ENCODE results near the gene HMCN2.
A peak's percentile ranks its signal among the peaks of the same experiment; 100 is the strongest.

The HMCN2 gene

DNA sequence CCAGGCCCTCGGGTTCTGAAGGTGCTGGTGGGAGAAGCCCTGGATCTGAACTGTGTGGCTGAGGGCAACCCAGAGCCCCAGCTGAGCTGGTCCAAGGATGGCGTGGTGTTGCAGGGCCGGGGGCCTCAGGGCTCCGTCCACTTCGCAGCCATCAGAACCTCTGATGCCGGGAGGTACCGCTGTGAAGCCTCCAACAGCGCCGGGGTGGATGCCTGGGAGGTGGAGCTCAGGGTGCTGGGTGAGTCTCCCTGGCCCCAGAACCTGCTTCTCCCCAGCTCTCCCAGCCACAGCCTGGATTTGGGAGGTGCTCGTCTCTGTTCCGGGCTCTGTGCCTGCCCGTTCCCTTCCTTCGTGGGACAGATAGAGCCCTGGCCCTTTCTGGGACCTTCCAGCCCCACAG is 75.6 kb downstream of the HMCN2 start:
- TF ChIP-seq, protein P1, sequence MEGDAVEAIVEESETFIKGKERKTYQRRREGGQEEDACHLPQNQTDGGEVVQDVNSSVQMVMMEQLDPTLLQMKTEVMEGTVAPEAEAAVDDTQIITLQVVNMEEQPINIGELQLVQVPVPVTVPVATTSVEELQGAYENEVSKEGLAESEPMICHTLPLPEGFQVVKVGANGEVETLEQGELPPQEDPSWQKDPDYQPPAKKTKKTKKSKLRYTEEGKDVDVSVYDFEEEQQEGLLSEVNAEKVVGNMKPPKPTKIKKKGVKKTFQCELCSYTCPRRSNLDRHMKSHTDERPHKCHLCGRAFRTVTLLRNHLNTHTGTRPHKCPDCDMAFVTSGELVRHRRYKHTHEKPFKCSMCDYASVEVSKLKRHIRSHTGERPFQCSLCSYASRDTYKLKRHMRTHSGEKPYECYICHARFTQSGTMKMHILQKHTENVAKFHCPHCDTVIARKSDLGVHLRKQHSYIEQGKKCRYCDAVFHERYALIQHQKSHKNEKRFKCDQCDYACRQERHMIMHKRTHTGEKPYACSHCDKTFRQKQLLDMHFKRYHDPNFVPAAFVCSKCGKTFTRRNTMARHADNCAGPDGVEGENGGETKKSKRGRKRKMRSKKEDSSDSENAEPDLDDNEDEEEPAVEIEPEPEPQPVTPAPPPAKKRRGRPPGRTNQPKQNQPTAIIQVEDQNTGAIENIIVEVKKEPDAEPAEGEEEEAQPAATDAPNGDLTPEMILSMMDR (IDR thresholded peaks at IDR 0.05; ENCODE audit: insufficient read depth, low read depth, low read length, missing control alignments), result no peak
- H3K4me3 ChIP-seq (ENCODE audit: low read length), result no peak overlapping the region
- DNase-seq (ENCODE audit: low read depth), result no peak

DNA sequence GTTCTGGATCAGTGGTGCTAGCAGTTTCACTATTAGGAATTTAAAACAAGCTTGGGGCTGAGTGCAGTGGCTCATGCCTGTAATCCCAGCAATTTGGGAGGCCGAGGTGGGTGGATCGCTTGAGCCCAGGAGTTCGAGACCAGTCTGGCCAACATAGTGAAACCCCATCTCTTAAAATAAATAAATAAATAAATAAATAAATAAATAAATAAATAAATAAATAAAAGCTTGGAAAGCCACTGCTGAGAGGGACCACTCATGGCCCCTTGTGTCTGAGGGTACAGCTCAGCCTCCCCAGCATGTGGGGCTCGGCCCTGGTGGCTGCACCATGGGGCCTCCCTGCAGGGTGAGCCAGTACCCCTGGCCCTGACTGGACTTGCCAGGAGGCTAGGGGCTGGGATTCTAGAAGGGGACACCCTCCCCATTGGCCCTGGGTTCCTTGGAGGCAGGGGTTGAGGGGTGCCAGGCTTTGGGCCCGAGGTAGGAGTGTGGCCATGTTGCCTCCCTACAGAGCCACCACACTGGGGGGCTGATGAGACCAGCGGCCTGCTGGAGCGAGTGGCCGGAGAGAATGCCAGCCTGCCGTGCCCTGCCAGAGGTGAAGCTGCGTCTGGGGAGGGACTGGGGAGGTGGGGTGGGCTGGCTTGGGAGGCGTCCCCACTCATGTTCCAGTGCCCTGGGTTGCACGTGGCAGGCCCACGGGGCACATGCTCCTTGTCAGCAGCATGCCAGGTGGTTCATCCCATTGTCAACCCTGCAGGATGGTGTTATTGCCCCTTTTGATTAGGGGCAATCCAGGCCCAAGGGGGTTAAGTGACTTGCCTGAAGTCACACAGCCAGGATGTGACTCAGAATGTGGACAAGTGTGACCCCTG is 76.5 kb downstream of the HMCN2 start:
- DNase-seq (ENCODE audit: low read depth), result no peak
- H3K4me3 ChIP-seq (ENCODE audit: low read length), result no peak overlapping the region
- TF ChIP-seq, protein P1 (IDR thresholded peaks at IDR 0.05; ENCODE audit: insufficient read depth, low read depth, low read length, missing control alignments), result no peak

DNA sequence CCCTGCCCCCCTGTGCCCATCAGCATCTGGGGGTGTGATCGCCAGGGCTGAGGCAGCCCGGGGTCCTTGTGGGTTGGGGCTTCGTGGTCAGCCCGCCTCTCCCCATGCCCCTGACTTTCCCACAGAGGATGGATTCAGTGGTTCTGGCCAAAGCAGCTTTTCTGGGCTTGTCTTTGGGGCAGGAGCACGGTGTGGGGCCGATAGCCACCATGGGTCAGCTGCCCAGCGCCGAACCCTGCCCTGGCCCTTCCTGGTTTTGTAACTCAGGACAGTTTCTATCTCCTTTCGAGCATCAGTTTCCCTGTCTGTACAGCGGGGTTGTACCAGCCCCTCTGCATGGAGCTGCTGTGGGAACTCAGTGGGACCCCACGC is 77.1 kb downstream of the HMCN2 start:
- no peak for DNase-seq (ENCODE audit: low read depth)
- no peak overlapping the region for H3K4me3 ChIP-seq (ENCODE audit: low read length)
- TF ChIP-seq, protein P1 (IDR thresholded peaks at IDR 0.05; ENCODE audit: insufficient read depth, low read depth, low read length, missing control alignments), result no peak

DNA sequence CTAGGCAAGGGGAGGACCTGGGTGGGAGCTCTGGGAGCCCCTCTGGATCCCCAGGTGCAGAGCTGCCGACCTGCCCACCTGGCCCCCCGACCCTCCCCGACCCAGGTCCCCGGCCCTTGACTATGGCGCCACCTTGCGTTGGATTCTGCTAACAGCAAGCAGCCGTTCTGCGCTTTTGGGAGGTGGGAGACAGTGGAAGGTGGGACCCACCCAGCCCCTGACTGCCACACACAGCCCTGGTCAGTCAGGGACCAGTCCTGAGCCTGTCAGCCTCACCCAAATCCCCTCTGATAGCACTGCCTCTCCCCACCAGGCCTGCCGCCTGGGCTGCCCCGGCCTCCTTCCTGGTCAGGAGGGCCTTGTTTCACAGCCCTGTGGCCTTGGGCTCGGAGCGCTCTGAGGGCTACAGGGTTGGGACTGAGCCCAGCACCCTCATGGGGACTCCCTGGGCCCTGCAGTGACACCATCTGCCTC is 77.9 kb downstream of the HMCN2 start:
- TF ChIP-seq, protein P1 (IDR thresholded peaks at IDR 0.05; ENCODE audit: insufficient read depth, low read depth, low read length, missing control alignments), result peak; percentile 74
- no peak overlapping the region for H3K4me3 ChIP-seq (ENCODE audit: low read length)
- DNase-seq (ENCODE audit: low read depth), result no peak

DNA sequence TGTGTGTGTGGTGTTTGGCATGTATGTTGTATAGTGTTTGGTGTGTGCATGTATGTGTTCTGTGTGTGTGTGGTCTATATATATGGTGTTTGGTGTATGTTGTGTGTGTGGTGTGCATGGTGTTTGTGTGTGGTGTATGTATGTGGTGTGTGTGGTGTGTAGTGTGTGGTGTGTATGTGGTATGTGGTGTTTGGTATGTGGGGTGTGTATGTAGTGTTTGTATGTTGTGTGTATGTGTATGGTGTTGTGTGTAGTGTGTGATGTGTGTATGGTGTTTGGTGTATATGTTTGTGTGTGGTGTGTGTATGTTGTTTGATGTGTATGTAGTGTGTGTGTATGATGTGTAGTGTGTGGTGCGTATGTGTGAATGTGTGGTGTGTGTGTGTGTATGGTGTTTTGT is 78.8 kb downstream of the HMCN2 start:
- DNase-seq (ENCODE audit: low read depth), result no peak
- TF ChIP-seq, protein P1 (IDR thresholded peaks at IDR 0.05; ENCODE audit: insufficient read depth, low read depth, low read length, missing control alignments), result no peak
- no peak overlapping the region for H3K4me3 ChIP-seq (ENCODE audit: low read length)

DNA sequence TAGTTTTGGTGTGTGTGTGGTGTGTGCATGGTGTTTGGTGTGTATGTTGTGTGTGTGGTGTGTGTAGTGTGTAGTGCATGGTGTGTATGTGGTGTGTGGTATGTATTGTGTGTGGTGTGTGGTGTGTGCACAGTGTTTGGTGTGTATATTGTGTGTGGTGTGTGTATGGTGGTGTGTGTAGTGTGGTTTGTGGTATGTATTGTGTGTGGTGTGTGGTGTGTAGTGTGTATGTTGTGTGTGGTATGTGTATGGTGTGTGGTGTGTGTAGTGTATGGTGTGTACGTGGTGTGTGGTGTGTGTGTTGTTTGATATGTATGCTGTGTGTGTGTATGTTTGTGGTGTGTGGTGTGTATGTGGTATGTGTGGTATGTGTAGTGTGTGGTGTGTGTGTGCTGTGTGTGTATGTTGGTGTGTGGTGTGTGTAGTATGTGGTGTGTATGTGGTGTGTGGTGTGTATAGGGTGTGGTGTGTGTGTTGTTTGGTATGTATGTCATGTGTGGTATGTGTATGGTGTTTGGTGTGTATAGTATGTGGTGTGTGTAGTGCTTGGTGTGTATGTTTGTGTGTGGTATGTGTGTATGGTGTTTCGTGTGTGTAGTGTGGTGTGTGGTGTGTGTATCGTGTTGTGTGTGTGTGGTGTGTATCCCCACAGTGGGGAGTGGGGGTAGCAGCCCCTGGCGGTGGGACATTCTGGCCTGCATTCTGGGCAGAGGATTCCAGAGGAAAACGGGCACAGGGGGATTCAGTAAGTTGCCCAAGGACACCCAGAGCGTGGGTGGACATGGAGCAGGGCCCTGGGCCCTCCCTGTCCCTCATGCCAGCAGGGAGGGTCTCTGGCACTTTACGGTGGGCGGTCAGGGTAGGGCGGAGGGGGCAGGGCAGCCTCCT is 79.7 kb downstream of the HMCN2 start:
- TF ChIP-seq, protein P1 (IDR thresholded peaks at IDR 0.05; ENCODE audit: insufficient read depth, low read depth, low read length, missing control alignments), result no peak
- H3K4me3 ChIP-seq (ENCODE audit: low read length), result no peak overlapping the region
- DNase-seq (ENCODE audit: low read depth), result no peak

All from epithelial cell of esophagus (primary cell).